ENCODE data around the gene POLR2E. TPM values are rescaled to one million over a fixed set of nuclear protein-coding genes. Genes with fewer than 3 reads are reported as not detected.

POLR2E gene
- total RNA-seq, 4 donors from 2014 or later = 84.1 to 142 (median 111) TPM

DNA sequence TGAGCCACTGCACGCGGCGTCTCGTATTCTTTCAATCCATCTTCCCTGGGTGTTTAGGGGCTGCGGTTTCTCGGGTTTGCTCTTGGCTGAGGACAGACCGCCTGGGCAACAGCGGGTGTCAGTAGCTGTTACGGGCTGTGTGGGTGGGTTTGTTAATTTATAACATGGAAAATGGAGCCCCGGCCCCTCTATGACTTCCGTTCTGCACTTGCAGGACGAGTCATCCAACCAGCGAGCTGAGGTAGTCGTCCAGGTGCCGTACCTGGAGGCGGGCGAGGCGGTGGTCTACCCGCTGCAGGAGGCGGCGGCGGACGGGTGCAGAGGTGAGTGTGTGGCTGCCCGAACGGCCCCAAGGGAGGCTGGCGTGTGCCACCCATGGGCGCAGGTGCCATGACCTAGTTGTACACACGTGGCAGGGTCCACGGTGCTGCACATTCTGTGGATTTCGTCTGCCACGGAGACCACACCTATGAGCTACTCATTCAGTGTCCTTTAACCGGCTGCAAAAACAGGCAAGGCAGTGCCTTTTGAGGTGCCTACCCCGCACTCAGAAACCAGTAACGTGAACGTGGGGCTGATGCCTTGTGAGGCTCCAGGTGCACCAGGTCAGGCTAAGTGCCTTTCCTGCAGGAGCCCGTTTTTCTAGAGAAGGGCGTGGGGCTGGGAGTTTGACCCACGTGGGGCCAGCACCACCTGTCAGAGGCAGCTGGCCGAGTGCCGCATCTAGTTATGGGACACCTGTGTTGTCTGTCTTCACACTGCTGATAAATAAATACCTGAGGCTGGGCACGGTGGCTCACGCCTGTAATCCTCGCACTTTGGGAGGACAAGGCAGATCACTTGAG is 10.9 kb downstream of the POLR2E start:
- 79% methylated on average over 40 of the region's 43 CpGs for whole genome bisulfite sequencing
- DNase-seq (ENCODE audit: low spot score in 2 of 2) = no peak
- Histone ChIP-seq H3K9me3 (no peaks in the 10 kb centered on the region), H3K4me3 (no peak overlapping the region), H3K27me3 (no peaks in the 10 kb centered on the region), H3K36me3 (peaks cover 33% of the 10 kb centered on the region), H3K4me1 (peaks cover 46% of the 10 kb centered on the region), H3K27ac (no peak overlapping the region)
- no peak for TF ChIP-seq POLR2A (IDR thresholded peaks at IDR 0.05)
- TF ChIP-seq EP300 (IDR thresholded peaks at IDR 0.05) = no peak
- TF ChIP-seq, protein P1, sequence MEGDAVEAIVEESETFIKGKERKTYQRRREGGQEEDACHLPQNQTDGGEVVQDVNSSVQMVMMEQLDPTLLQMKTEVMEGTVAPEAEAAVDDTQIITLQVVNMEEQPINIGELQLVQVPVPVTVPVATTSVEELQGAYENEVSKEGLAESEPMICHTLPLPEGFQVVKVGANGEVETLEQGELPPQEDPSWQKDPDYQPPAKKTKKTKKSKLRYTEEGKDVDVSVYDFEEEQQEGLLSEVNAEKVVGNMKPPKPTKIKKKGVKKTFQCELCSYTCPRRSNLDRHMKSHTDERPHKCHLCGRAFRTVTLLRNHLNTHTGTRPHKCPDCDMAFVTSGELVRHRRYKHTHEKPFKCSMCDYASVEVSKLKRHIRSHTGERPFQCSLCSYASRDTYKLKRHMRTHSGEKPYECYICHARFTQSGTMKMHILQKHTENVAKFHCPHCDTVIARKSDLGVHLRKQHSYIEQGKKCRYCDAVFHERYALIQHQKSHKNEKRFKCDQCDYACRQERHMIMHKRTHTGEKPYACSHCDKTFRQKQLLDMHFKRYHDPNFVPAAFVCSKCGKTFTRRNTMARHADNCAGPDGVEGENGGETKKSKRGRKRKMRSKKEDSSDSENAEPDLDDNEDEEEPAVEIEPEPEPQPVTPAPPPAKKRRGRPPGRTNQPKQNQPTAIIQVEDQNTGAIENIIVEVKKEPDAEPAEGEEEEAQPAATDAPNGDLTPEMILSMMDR (IDR thresholded peaks at IDR 0.05) = no peak
- no peak for TF ChIP-seq POLR2AphosphoS5 (IDR thresholded peaks at IDR 0.05)

DNA sequence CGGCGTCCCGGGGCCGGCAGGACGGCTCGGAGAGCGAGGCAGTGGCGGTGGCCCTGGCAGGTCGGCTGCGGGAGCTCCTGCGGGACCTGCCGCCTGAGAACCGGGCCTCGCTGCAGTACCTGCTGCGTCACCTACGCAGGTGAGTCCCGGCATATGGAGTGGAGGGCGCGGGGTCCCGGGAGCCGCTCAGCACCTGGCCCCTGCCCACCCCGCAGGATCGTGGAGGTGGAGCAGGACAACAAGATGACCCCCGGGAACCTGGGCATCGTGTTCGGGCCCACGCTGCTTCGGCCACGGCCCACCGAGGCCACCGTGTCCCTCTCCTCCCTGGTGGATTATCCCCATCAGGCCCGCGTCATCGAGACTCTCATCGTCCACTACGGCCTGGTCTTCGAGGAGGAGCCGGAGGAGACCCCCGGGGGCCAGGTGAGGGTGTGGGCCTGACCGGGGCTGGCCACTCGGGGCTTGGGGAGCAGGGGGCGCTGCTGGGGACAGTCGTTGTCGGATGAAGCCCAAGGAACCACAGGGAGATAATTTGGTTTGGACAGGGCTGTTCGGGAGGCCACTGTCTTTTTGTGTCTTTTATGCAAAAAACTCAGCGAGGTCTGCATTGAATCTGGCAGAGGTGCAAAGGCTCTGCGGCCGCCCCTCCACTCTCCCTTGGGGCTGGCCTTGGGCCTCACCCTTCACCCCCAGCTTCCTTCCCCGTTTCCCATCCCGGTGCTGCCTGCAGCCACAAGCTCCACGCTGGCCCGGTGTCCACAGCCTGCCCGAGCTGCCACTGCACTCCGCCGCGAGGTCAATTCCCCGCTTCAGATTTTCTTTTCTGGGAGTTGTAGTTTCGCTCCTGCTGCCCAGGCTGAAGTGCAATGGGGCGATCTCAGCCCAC is 12.0 kb downstream of the POLR2E start:
- peaks cover 22% of the 10 kb centered on the region for H3K36me3 ChIP-seq
- TF ChIP-seq POLR2AphosphoS5 (IDR thresholded peaks at IDR 0.05) = peak in 1 of 3 donors; percentile 33
- no peak for TF ChIP-seq POLR2A (IDR thresholded peaks at IDR 0.05)
- TF ChIP-seq EP300 (IDR thresholded peaks at IDR 0.05) = no peak
- H3K9me3 ChIP-seq = no peaks in the 10 kb centered on the region
- H3K4me1 ChIP-seq = peaks cover 39% of the 10 kb centered on the region
- H3K27ac ChIP-seq = peak overlapping the region; percentile 30
- no peaks in the 10 kb centered on the region for H3K27me3 ChIP-seq
- H3K4me3 ChIP-seq = peak overlapping the region; percentile 42
- no peak for DNase-seq (ENCODE audit: low spot score in 2 of 2)
- WGBS = 89% methylated on average over 42 of the region's 59 CpGs

DNA sequence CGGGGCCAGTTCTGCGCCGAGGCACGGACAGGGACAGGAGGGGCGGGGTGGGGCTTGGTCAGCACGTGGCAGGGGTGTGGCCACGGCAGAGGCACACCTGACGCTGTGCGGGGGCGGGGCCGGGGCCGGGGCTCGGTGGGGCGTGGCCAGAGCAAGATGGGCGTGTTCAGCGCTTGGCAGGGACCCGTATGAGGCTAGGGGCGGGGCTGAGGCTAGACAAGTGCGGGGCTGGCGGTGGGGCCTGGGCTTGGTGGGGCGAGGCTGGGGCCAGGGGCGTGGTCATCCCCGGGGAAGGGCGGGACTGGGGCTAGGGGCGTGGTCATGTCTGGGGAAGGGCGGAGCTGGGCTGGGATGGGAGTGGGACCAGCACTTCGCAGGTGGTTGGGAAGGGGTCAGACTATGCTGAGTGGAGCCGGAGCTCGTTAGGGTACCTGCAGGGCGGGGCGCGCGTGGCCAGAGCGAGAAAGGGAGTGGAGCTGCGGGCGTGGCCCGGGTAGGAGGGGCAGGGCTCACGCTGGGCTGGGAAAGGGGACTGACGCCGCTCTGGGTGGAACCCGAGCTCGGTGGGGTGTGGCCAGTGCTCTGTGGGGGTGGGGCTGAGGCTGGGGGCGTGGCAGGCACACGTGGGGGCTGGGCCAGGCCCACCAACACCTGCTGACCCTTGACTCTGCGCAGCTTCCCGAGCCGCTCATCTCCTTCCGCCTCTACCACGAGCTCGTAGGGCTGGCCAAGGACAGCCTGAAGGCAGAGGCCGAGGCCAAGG is 12.8 kb downstream of the POLR2E start:
- Histone ChIP-seq H3K27me3 (no peaks in the 10 kb centered on the region), H3K27ac (peak overlapping the region; percentile 30), H3K4me3 (peak overlapping the region; percentile 42), H3K4me1 (peaks cover 36% of the 10 kb centered on the region), H3K9me3 (no peaks in the 10 kb centered on the region), H3K36me3 (peaks cover 18% of the 10 kb centered on the region)
- 8% methylated on average over 36 of the region's 51 CpGs for WGBS
- no peak for TF ChIP-seq POLR2AphosphoS5 (IDR thresholded peaks at IDR 0.05)
- TF ChIP-seq EP300 (IDR thresholded peaks at IDR 0.05) = no peak
- no peak for TF ChIP-seq POLR2A (IDR thresholded peaks at IDR 0.05)
- TF ChIP-seq, protein P1 (IDR thresholded peaks at IDR 0.05) = no peak
- DNase-seq (ENCODE audit: low spot score in 2 of 2) = peak in 1 of 2 donors; percentile 89

DNA sequence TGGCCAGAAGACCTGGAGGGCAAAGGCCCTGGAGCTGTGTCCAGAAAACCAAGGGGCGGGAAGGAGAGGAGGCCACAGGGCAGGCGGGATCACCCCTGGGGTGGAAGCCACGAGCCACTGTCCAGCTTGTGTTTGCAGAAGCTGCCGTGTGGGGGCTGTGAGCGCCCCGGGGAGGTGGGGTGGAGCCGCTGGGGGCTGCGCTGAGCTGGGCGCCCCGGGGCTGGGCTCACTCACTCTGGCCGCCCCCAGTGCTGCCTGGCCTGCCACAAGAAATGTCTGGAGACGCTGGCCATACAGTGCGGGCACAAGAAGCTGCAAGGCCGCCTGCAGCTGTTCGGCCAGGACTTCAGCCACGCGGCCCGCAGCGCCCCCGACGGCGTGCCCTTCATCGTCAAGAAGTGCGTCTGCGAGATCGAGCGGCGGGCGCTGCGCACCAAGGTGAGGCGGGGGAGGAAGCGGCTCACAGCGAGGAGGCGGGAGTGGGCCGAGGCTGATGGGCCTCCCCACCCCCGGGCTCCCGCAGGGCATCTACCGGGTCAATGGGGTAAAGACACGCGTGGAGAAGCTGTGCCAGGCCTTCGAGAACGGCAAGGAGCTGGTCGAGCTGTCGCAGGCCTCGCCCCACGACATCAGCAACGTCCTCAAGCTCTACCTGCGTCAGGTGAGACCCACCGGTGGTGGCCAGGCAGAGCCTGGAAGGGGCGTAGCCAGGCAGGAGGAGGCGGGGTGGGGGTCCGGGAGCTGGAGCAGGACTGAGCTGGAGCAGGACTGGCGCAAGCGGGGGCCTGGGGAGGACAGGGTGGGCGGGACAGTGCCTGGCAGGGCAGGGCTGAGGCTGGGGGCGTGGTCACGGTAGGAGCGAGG is 13.6 kb downstream of the POLR2E start:
- peaks cover 18% of the 10 kb centered on the region for H3K36me3 ChIP-seq
- peak overlapping the region; percentile 42 for H3K4me3 ChIP-seq
- WGBS = 62% methylated on average over 55 of the region's 58 CpGs

More for the DNA sequence above, 13.6 kb downstream of the POLR2E start:
- H3K27ac ChIP-seq = no peak overlapping the region
- no peak for DNase-seq (ENCODE audit: low spot score in 2 of 2)
- no peaks in the 10 kb centered on the region for H3K9me3 ChIP-seq
- TF ChIP-seq EP300 (IDR thresholded peaks at IDR 0.05) (no peak), POLR2AphosphoS5 (IDR thresholded peaks at IDR 0.05) (no peak), POLR2A (IDR thresholded peaks at IDR 0.05) (no peak)
- TF ChIP-seq, protein P1 (IDR thresholded peaks at IDR 0.05) = no peak
- H3K27me3 ChIP-seq = no peaks in the 10 kb centered on the region
- peaks cover 39% of the 10 kb centered on the region for H3K4me1 ChIP-seq
